Endodermal cell (in vitro differentiated cells): ENCODE results near the gene SLC17A9. TPM values are rescaled to one million over a fixed set of nuclear protein-coding genes. Genes with fewer than 3 reads are reported as not detected.

Experiments used
- DNase-seq: peaks from one replicate; pipeline ENCODE4 v3.0.0-alpha.2; 2017
- H3K27ac ChIP-seq: 2 replicates; pipeline ENCODE4 v1.5.1; 2013; ENCODE audit warnings: mild to moderate bottlenecking, low read depth, low read length, moderate library complexity
- H3K27me3 ChIP-seq: 2 replicates; pipeline ENCODE4 v1.6.1; 2013; ENCODE audit warnings: mild to moderate bottlenecking, low read length, moderate library complexity; ENCODE audit not compliant: insufficient read depth, control insufficient read depth, poor library complexity, severe bottlenecking
- H3K36me3 ChIP-seq: 2 replicates; pipeline ENCODE4 v1.7.0; 2013; ENCODE audit warnings: mild to moderate bottlenecking, low read length, moderate library complexity; ENCODE audit not compliant: control insufficient read depth, insufficient read depth
- H3K4me1 ChIP-seq: one replicate; pipeline ENCODE4 v1.7.0; 2013; ENCODE audit warnings: low read length; ENCODE audit not compliant: control insufficient read depth, insufficient read depth
- H3K4me3 ChIP-seq: 2 replicates; pipeline ENCODE4 v1.5.1; 2013; ENCODE audit warnings: mild to moderate bottlenecking, low read length, moderate library complexity
- H3K9ac ChIP-seq: 2 replicates; pipeline ENCODE4 v1.6.1; 2013; ENCODE audit warnings: mild to moderate bottlenecking, low read length, moderate library complexity; ENCODE audit not compliant: poor library complexity, severe bottlenecking; ENCODE audit errors: extremely low read depth
- H3K9me3 ChIP-seq: 2 replicates; pipeline ENCODE4 v1.6.1; 2013; ENCODE audit warnings: mild to moderate bottlenecking, low read length, moderate library complexity; ENCODE audit not compliant: control insufficient read depth
- H3K27ac Mint-ChIP-seq: 2 replicates; pipeline ENCODE4 v1.8.0; 2020; ENCODE audit warnings: mixed read lengths
- H3K27me3 Mint-ChIP-seq: 2 replicates; pipeline ENCODE4 v1.8.0; 2021; ENCODE audit warnings: mild to moderate bottlenecking, mixed read lengths; ENCODE audit not compliant: insufficient read depth
- H3K36me3 Mint-ChIP-seq: 2 replicates; pipeline ENCODE4 v1.8.0; 2020; ENCODE audit warnings: low read depth, mixed read lengths
- H3K4me1 Mint-ChIP-seq: 2 replicates; pipeline ENCODE4 v1.8.0; 2020; ENCODE audit warnings: mixed read lengths
- H3K4me3 Mint-ChIP-seq: 2 replicates; pipeline ENCODE4 v1.8.0; 2020; ENCODE audit warnings: mild to moderate bottlenecking, moderate library complexity, mixed read lengths
- H3K9me3 Mint-ChIP-seq: 2 replicates; pipeline ENCODE4 v1.8.0; 2020; ENCODE audit warnings: mild to moderate bottlenecking, mixed read lengths
- WGBS, 2 experiments: methylation state at CpG; one replicate each; pipeline versions ENCODE4 v1.1.5 to v1.1.7; 2013; ENCODE audit warnings: missing lambda C conversion rate in 2 of 2, mixed read lengths in 1 of 2; ENCODE audit not compliant: insufficient coverage in 1 of 2, insufficient read length in 1 of 2; 5-methylcytosine and 5-hydroxymethylcytosine counted together
- total RNA-seq, 2 donors: library from RNA; stranded (reverse); fragmentation: NEBNext Ultra II Directional in 1 of 2; extraction: Animal tissue kit (Norgen Biotek cat#: 25700) in 1 of 2; gene quantifications; 2 replicates in 1 of 2; 3 replicates in 1 of 2; pipeline ENCODE4 v1.2.1, GENCODE V29; 2021
- TF ChIP-seq, protein P1 (sequence below): fragments of 200-600 bp; sonication (generic); conservative IDR thresholded peaks from 2 replicates; pipeline ENCODE4 v1.5.0; 2021; ENCODE audit warnings: antibody characterized with exemption, mild to moderate bottlenecking

Gene SLC17A9
- total RNA-seq, 2 donors from 2014 or later = 8.9 to 10.2 TPM

DNA sequence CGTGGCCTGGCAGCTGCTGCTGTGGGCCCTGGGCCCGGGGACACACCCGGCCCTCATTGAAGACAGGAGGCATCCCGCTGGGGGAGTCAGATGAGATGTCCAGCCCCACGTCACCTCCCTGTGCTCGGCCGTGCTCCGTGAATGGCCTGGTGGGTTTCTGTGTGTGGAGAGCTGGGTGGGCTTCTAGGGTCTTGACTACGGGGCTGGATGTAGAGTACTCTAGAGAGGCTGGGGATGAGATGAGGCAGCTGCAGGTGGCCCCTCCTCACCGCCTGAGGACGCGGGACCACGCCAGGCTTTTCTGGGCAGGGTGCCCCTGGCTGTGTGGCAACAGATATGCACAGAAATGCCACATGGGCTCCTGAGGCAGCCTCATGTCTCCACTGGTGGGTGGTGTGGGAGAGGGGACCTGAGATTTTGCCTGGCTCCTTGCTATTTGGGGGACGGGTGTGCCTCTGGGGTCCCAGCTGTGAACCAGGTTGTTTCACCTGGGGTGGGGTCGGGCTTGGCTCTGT, 62.7 kb downstream of the SLC17A9 start:
- TF ChIP-seq, protein P1, sequence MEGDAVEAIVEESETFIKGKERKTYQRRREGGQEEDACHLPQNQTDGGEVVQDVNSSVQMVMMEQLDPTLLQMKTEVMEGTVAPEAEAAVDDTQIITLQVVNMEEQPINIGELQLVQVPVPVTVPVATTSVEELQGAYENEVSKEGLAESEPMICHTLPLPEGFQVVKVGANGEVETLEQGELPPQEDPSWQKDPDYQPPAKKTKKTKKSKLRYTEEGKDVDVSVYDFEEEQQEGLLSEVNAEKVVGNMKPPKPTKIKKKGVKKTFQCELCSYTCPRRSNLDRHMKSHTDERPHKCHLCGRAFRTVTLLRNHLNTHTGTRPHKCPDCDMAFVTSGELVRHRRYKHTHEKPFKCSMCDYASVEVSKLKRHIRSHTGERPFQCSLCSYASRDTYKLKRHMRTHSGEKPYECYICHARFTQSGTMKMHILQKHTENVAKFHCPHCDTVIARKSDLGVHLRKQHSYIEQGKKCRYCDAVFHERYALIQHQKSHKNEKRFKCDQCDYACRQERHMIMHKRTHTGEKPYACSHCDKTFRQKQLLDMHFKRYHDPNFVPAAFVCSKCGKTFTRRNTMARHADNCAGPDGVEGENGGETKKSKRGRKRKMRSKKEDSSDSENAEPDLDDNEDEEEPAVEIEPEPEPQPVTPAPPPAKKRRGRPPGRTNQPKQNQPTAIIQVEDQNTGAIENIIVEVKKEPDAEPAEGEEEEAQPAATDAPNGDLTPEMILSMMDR = no peak
- Mint-ChIP-seq H3K27ac (no peak overlapping the region), H3K9me3 (peaks cover 25% of the 10 kb centered on the region), H3K4me3 (no peak overlapping the region), H3K36me3 (peaks cover 5% of the 10 kb centered on the region), H3K4me1 (no peaks in the 10 kb centered on the region), H3K27me3 (peaks cover 41% of the 10 kb centered on the region)
- H3K9me3 ChIP-seq = peaks cover 19% of the 10 kb centered on the region
- H3K9ac ChIP-seq = no peak overlapping the region
- H3K4me1 ChIP-seq = no peaks in the 10 kb centered on the region
- no peak for DNase-seq
- WGBS, 2 experiments = 65 to 69% methylated on average over 9 to 15 of the region's 15 CpGs
- peaks cover 52% of the 10 kb centered on the region for H3K27me3 ChIP-seq
- no peak overlapping the region for H3K4me3 ChIP-seq
- no peaks in the 10 kb centered on the region for H3K36me3 ChIP-seq
- H3K27ac ChIP-seq = peak overlapping the region; percentile 83

DNA sequence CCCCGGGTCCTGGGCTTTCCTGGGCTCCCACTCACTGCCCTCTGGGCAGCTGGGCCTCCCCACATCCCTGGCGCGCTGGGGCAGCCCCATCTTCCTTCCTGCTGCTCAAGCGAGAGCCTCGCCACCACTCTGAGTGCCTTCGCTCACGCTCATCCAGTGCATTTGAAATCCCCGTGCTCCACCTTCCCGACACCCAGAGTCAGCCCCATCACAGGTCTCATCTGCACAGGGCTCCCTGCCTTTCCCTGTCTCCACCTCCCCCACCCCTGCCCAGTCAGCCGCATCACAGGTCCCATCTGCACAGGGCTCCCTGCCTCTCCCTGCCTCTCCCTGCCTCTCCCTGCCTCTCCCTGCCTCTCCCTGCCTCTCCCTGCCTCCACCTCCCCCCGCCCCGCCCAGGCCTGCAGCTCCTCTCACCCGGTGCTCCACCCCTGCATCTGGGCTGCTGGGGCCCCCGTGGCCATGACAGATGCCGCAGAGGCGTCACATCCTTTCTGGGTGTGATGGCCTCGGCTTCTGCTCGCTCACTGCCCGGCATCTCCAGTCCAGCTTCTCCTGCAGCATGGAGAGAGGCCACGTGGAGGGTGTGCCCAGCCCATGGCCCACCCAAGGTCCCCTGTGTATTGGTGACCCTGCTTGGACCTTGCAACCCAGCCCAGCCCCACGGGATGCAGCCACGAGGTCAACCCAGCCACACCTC, 63.3 kb downstream of the SLC17A9 start:
- peaks cover 36% of the 10 kb centered on the region for H3K27me3 Mint-ChIP-seq
- no peak overlapping the region for H3K4me3 Mint-ChIP-seq
- no peak for DNase-seq
- H3K27me3 ChIP-seq = peaks cover 46% of the 10 kb centered on the region
- no peak overlapping the region for H3K9ac ChIP-seq
- peaks cover 19% of the 10 kb centered on the region for H3K9me3 ChIP-seq
- peaks cover 28% of the 10 kb centered on the region for H3K9me3 Mint-ChIP-seq
- no peak overlapping the region for H3K27ac ChIP-seq
- TF ChIP-seq, protein P1 = no peak
- H3K4me3 ChIP-seq = no peak overlapping the region
- no peaks in the 10 kb centered on the region for H3K4me1 Mint-ChIP-seq
- 87 to 92% methylated on average over 13 to 21 of the region's 22 CpGs for WGBS, 2 experiments
- peaks cover 5% of the 10 kb centered on the region for H3K36me3 Mint-ChIP-seq
- H3K27ac Mint-ChIP-seq = no peak overlapping the region
- H3K4me1 ChIP-seq = no peaks in the 10 kb centered on the region
- H3K36me3 ChIP-seq = no peaks in the 10 kb centered on the region

DNA sequence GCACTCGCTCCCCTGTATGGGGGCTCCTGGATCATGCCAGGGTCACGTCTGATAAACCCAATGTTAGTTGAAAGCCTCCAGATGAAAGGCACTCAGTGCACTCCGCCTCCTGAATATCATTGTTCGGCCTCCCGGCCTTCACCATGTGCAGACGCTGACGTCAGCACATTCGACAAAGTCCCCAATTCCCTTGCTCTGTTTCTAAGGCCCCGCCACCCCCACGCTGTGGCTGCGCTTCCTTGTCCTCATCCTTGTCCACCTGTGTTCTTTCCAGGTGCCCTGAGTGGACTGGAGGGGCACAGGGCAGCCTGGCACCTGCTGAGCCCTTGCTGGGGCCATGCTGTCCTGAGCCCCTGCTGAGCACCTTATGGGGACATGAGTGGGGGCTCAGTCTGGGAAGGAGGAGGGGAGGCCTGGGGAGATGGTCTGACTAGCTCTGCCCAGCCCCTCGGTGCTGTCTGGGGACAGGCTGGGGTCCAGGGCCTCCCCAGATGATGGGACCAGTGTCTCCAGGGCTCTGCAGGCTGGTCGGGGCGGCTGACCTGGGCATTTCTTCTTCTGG, 64.1 kb downstream of the SLC17A9 start:
- H3K4me3 ChIP-seq = no peak overlapping the region
- no peak overlapping the region for H3K9ac ChIP-seq
- WGBS, 2 experiments = 81 to 91% methylated on average over 11 to 14 of the region's 14 CpGs
- Mint-ChIP-seq H3K36me3 (peaks cover 5% of the 10 kb centered on the region), H3K9me3 (peaks cover 28% of the 10 kb centered on the region), H3K27ac (no peak overlapping the region), H3K4me1 (no peaks in the 10 kb centered on the region), H3K4me3 (no peak overlapping the region), H3K27me3 (peaks cover 31% of the 10 kb centered on the region)
- TF ChIP-seq, protein P1 = no peak
- no peaks in the 10 kb centered on the region for H3K36me3 ChIP-seq
- DNase-seq = no peak
- peaks cover 38% of the 10 kb centered on the region for H3K27me3 ChIP-seq
- H3K4me1 ChIP-seq = no peaks in the 10 kb centered on the region
- peaks cover 19% of the 10 kb centered on the region for H3K9me3 ChIP-seq
- H3K27ac ChIP-seq = no peak overlapping the region
